Heart left ventricle (tissue), 13 donors: Measurements from ENCODE around the gene SLIT3.

ENCODE experiments used
- CTCF ChIP-seq, 12 donors: fragments of 200-600 bp; sonication (generic) in 4 of 12; IDR thresholded peaks; one replicate each; pipeline versions ENCODE4 v1.5.0 to v1.8.0; 2018 to 2022; ENCODE audit warnings: antibody characterized with exemption in 12 of 12, mild to moderate bottlenecking in 5 of 12
- POLR2A ChIP-seq, 2 donors: fragments of 450-650 bp; IDR thresholded peaks; one replicate each; pipeline ENCODE4 v1.6.1; 2017; ENCODE audit warnings: antibody characterized with exemption in 2 of 2, mild to moderate bottlenecking in 2 of 2, moderate library complexity in 2 of 2
- donor health status: ischemic (EF 13 %, LVEDD 7.1; RV severe dilation, severe dysfunction).
- donor health status: DM: no; HTN: yes; CAD: no.
- donor health status: DM: no; HTN: no; CAD: no.
- donor health status: ischemic (EF 25% LVEDD 6.9; RV normal size, moderate dysfunction).
- donor health status: ischemic (EF 25% LVEDD 5.7; RV mildly dilated, moderate dysfunction).
- donor health status: ischemic (EF 35%, LVEDD 5.7; RV mildly dilated, moderate dysfunction).
- donor health status: nonischemic (EF 11% LVEDD 7.7; RV severe dilation, severe dysfunction).
- donor health status: DM: yes; HTN: yes; CAD: no.
- donor health status: PGD.
- donor health status: ischemic (EF 29% LVEDD 5.4; RV normal size, mild dysfunction).
- donor health status: nonischemic (EF 23%, LVEDD 6.1; RV moderate dilation, normal function).

GRCh38 chr5:168642019-168642418, 658.9 kb downstream of the SLIT3 start:
- TF ChIP-seq CTCF (IDR thresholded peaks at IDR 0.05) (no peak), POLR2A (IDR thresholded peaks at IDR 0.05) (no peak)
